ENCODE data around the gene COMMD4. TPM values are rescaled to one million over a fixed set of nuclear protein-coding genes. Genes with fewer than 3 reads are reported as not detected.

Gene COMMD4
- total RNA-seq, 1 donor from 2014 or later: 36.4 TPM

DNA sequence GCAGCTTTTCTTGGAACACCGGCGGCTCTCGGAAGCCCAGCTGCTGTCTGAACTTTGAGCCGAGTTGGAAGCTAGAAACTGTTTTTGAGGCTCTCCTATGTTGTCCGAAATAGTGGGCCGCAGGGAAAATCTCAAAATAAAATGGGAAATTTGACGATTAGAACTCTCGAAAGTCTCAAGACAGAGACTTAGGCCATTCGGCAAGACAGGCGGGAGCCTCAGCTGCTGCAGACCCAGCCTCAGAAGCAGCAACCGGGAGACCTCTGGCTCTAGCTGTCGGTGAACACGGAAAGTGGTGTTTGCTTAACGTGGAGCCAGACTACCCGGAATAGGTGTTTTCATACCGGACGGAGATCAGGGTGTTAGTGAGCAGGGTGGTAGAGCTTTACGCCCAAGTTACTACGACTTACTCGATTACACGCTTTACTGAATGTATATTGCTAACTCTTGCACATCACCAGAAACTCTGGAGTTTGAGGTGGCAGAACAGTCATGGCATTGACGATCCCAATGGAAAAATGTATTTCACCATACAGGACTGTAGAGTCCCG is 32.9 kb downstream of the COMMD4 start:
- H3K4me3 Mint-ChIP-seq: peak overlapping the region; percentile 89
- H2AFZ ChIP-seq (replicated peaks): peak overlapping the region; percentile 66
- H3K9ac ChIP-seq: peak overlapping the region; percentile 52
- peak overlapping the region; percentile 87 for H3K4me2 ChIP-seq
- no peaks in the 10 kb centered on the region for H3K9me3 Mint-ChIP-seq
- no peaks in the 10 kb centered on the region for H3K9me3 ChIP-seq (ENCODE audit: low read depth)
- H3F3A ChIP-seq (ENCODE audit: low read depth): peaks cover 38% of the 10 kb centered on the region
- no peaks in the 10 kb centered on the region for H3K27me3 Mint-ChIP-seq (ENCODE audit: insufficient read depth, low read depth)
- H4K20me1 ChIP-seq (ENCODE audit: low read depth): peaks cover 22% of the 10 kb centered on the region
- peaks cover 15% of the 10 kb centered on the region for H3K4me1 Mint-ChIP-seq
- DNase-seq (ENCODE audit: low spot score): no peak
- peaks cover 14% of the 10 kb centered on the region for H3K79me2 ChIP-seq (ENCODE audit: low read depth)
- peak overlapping the region; percentile 63 for H3K4me3 ChIP-seq
- H3K4me1 ChIP-seq: peaks cover 9% of the 10 kb centered on the region
- peaks cover 15% of the 10 kb centered on the region for H3K36me3 ChIP-seq
- H3K27me3 ChIP-seq: no peaks in the 10 kb centered on the region
- TF ChIP-seq EZH2phosphoT487 (IDR thresholded peaks at IDR 0.05) (no peak), EZH2 (IDR thresholded peaks at IDR 0.05) (no peak)
- TF ChIP-seq, protein P1, sequence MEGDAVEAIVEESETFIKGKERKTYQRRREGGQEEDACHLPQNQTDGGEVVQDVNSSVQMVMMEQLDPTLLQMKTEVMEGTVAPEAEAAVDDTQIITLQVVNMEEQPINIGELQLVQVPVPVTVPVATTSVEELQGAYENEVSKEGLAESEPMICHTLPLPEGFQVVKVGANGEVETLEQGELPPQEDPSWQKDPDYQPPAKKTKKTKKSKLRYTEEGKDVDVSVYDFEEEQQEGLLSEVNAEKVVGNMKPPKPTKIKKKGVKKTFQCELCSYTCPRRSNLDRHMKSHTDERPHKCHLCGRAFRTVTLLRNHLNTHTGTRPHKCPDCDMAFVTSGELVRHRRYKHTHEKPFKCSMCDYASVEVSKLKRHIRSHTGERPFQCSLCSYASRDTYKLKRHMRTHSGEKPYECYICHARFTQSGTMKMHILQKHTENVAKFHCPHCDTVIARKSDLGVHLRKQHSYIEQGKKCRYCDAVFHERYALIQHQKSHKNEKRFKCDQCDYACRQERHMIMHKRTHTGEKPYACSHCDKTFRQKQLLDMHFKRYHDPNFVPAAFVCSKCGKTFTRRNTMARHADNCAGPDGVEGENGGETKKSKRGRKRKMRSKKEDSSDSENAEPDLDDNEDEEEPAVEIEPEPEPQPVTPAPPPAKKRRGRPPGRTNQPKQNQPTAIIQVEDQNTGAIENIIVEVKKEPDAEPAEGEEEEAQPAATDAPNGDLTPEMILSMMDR (IDR thresholded peaks at IDR 0.05): no peak
- no peak overlapping the region for H3K27ac Mint-ChIP-seq
- H3K27ac ChIP-seq: peak overlapping the region; percentile 66
- peaks cover 3% of the 10 kb centered on the region for H3K36me3 Mint-ChIP-seq

DNA sequence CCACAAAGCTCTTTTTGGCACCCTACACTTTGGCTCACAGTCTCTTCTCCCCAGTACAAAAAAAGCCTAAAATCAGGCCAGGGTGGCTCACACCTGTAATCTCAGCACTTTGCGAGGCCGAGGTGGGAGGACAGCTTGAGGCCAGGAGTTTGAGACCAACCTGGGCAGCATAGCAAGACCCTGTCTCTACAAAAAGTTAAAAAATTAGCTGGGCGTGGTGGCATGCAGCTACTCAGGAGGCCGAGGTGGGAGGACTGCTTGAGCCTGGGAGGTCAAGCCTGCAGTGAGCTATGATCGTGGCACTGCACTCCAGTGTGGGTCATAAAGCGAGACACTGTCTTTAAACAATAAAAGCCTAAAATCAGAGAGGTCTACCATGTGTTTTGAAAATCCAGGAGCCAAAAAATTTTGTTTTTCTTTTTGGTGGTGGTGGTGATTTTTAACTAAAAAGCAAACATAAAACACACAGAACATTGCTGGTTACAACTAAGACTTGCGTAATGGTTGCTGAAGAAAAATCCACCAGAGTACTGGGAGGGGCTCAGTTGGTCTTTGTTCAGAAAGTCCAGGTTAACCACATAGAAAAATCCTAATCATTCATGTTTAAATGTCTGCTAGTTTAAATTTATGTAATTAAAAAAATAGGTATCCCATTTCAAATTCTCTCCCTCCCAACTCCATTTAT is 34.2 kb downstream of the COMMD4 start:
- Histone ChIP-seq H3K4me2 (peak overlapping the region; percentile 87), H3K4me3 (no peak overlapping the region), H3F3A (ENCODE audit: low read depth) (peaks cover 38% of the 10 kb centered on the region), H3K27me3 (no peaks in the 10 kb centered on the region), H2AFZ (replicated peaks) (no peak overlapping the region), H3K27ac (peak overlapping the region; percentile 29), H3K36me3 (peaks cover 15% of the 10 kb centered on the region), H3K9ac (no peak overlapping the region), H4K20me1 (ENCODE audit: low read depth) (peaks cover 34% of the 10 kb centered on the region), H3K9me3 (ENCODE audit: low read depth) (no peaks in the 10 kb centered on the region), H3K4me1 (peaks cover 9% of the 10 kb centered on the region), H3K79me2 (ENCODE audit: low read depth) (peaks cover 24% of the 10 kb centered on the region)
- peak overlapping the region; percentile 38 for H3K27ac Mint-ChIP-seq
- TF ChIP-seq EZH2phosphoT487 (IDR thresholded peaks at IDR 0.05) (no peak), EZH2 (IDR thresholded peaks at IDR 0.05) (no peak)
- TF ChIP-seq, protein P1 (IDR thresholded peaks at IDR 0.05): no peak
- peak overlapping the region; percentile 89 for H3K4me3 Mint-ChIP-seq
- H3K9me3 Mint-ChIP-seq: no peaks in the 10 kb centered on the region
- no peak for DNase-seq (ENCODE audit: low spot score)
- peaks cover 2% of the 10 kb centered on the region for H3K27me3 Mint-ChIP-seq (ENCODE audit: insufficient read depth, low read depth)
- peaks cover 15% of the 10 kb centered on the region for H3K4me1 Mint-ChIP-seq
- H3K36me3 Mint-ChIP-seq: peaks cover 12% of the 10 kb centered on the region

DNA sequence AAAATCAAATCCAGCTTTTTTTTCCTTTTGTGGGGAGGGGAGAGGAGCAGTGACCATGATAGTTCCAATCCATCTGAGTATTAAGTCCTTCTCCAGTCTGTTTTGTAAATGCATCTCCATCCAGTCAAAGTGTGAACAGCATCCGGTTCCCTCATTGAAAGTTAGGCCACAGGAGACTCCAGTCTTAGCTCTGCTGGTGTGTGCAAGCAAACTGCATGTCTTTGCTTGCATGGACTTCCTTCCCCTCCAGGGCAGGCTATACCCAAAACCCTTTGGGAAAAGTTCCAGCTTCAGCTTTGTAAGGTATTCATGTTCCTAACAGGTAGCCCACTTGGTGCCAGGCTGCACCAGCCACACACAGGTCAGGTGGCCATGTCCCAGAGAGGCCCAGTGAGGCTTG is 35.6 kb downstream of the COMMD4 start:
- no peak overlapping the region for H3K4me3 ChIP-seq
- Mint-ChIP-seq H3K4me3 (no peak overlapping the region), H3K9me3 (no peaks in the 10 kb centered on the region), H3K27ac (no peak overlapping the region), H3K27me3 (ENCODE audit: insufficient read depth, low read depth) (peaks cover 2% of the 10 kb centered on the region), H3K36me3 (peaks cover 25% of the 10 kb centered on the region), H3K4me1 (peaks cover 15% of the 10 kb centered on the region)
- H3K4me2 ChIP-seq: no peak overlapping the region
- no peak for DNase-seq (ENCODE audit: low spot score)
- TF ChIP-seq EZH2phosphoT487 (IDR thresholded peaks at IDR 0.05) (no peak), EZH2 (IDR thresholded peaks at IDR 0.05) (no peak)
- TF ChIP-seq, protein P1 (IDR thresholded peaks at IDR 0.05): no peak
- peaks cover 24% of the 10 kb centered on the region for H3K79me2 ChIP-seq (ENCODE audit: low read depth)
- H4K20me1 ChIP-seq (ENCODE audit: low read depth): peaks cover 34% of the 10 kb centered on the region
- H3K4me1 ChIP-seq: peaks cover 9% of the 10 kb centered on the region
- no peak overlapping the region for H3K9ac ChIP-seq
- H3K36me3 ChIP-seq: peaks cover 22% of the 10 kb centered on the region
- H3K27me3 ChIP-seq: no peaks in the 10 kb centered on the region
- no peaks in the 10 kb centered on the region for H3K9me3 ChIP-seq (ENCODE audit: low read depth)
- no peak overlapping the region for H3K27ac ChIP-seq
- H2AFZ ChIP-seq (replicated peaks): no peak overlapping the region
- H3F3A ChIP-seq (ENCODE audit: low read depth): peaks cover 38% of the 10 kb centered on the region

Data from neural progenitor cell (in vitro differentiated cells).